Liver (tissue), 9 donors: Measurements from ENCODE around the gene HELZ2. TPM values are rescaled to one million over a fixed set of nuclear protein-coding genes. Genes with fewer than 3 reads are reported as not detected.

Experiments
- DNase-seq: peaks from one replicate; pipeline ENCODE4 v3.0.0-alpha.2; 2017; ENCODE audit warnings: low spot score
- H3K27ac ChIP-seq, 2 donors: one replicate each; pipeline ENCODE4 v1.7.0; 2013; ENCODE audit warnings: inconsistent platforms in 2 of 2, low read length in 2 of 2, control low read depth in 1 of 2, low read depth in 1 of 2, mild to moderate bottlenecking in 1 of 2
- H3K27me3 ChIP-seq, 4 donors: one replicate each; pipeline versions ENCODE4 v1.6.1 to v1.7.0; 2013; ENCODE audit warnings: low read length in 3 of 4, inconsistent platforms in 1 of 4, mild to moderate bottlenecking in 1 of 4, moderate library complexity in 1 of 4; ENCODE audit not compliant: control insufficient read depth in 4 of 4, insufficient read depth in 4 of 4
- H3K36me3 ChIP-seq, 4 donors: one replicate each; pipeline versions ENCODE4 v1.6.1 to v1.7.0; 2013; ENCODE audit warnings: low read length in 3 of 4, mild to moderate bottlenecking in 3 of 4, low read depth in 1 of 4, moderate library complexity in 1 of 4; ENCODE audit not compliant: control insufficient read depth in 4 of 4, insufficient read depth in 3 of 4
- H3K4me1 ChIP-seq, 4 donors: one replicate each; pipeline versions ENCODE4 v1.6.1 to v1.7.0; 2013; ENCODE audit warnings: low read length in 3 of 4, mild to moderate bottlenecking in 3 of 4, moderate library complexity in 1 of 4; ENCODE audit not compliant: control insufficient read depth in 4 of 4, insufficient read depth in 4 of 4
- H3K4me3 ChIP-seq, 3 donors: one replicate each; pipeline versions ENCODE4 v1.6.1 to v1.7.0; 2013; ENCODE audit warnings: low read length in 3 of 3, control low read depth in 1 of 3, low read depth in 1 of 3, mild to moderate bottlenecking in 1 of 3
- H3K9ac ChIP-seq, 2 donors: one replicate each; pipeline ENCODE4 v1.7.0; 2013; ENCODE audit warnings: low read length in 2 of 2, mild to moderate bottlenecking in 2 of 2, moderate library complexity in 2 of 2, control low read depth in 1 of 2, low read depth in 1 of 2
- H3K9me3 ChIP-seq, 4 donors: one replicate each; pipeline versions ENCODE4 v1.6.1 to v1.7.0; 2013; ENCODE audit warnings: low read length in 3 of 4; ENCODE audit not compliant: control insufficient read depth in 4 of 4
- ATF3 ChIP-seq: IDR thresholded peaks from 2 replicates; pipeline ENCODE4 v1.6.1; 2016; ENCODE audit warnings: antibody characterized with exemption
- CTCF ChIP-seq: fragments of 150-350 bp; IDR thresholded peaks from 2 replicates; pipeline ENCODE4 v1.5.1; 2017; ENCODE audit warnings: improper control_type of control experiment, low read depth, low read length; ENCODE audit not compliant: missing input control
- FOXA1 ChIP-seq: IDR thresholded peaks from 2 replicates; pipeline ENCODE4 v1.6.1; 2016; ENCODE audit warnings: antibody characterized with exemption
- FOXA2 ChIP-seq: IDR thresholded peaks from 2 replicates; pipeline ENCODE4 v1.6.1; 2016; ENCODE audit warnings: antibody characterized with exemption
- GABPA ChIP-seq, 2 donors: IDR thresholded peaks in 1 of 2; conservative IDR thresholded peaks in 1 of 2; 2 replicates each; pipeline ENCODE4 v1.6.1; 2016; ENCODE audit warnings: antibody characterized with exemption in 2 of 2, mild to moderate bottlenecking in 1 of 2, moderate library complexity in 1 of 2
- JUND ChIP-seq, 2 donors: IDR thresholded peaks; 2 replicates each; pipeline ENCODE4 v1.6.1; 2016; ENCODE audit warnings: antibody characterized with exemption in 2 of 2
- SP1 ChIP-seq: IDR thresholded peaks from 2 replicates; pipeline ENCODE4 v1.6.1; 2018; ENCODE audit warnings: antibody characterized with exemption, mild to moderate bottlenecking
- TAF1 ChIP-seq: conservative IDR thresholded peaks from 2 replicates; pipeline ENCODE4 v1.6.1; 2016; ENCODE audit warnings: antibody characterized with exemption, mild to moderate bottlenecking
- WGBS: extraction: QIAGEN DNeasy Blood & Tissue Kit; methylation state at CpG from one replicate; pipeline ENCODE4 v1.1.7; 2013; 5-methylcytosine and 5-hydroxymethylcytosine counted together
- polyA plus RNA-seq, 2 donors: library from polyadenylated mRNA; stranded (reverse) in 1 of 2; unstranded in 1 of 2; fragments of 200-250 nt in 1 of 2; fragments of >200 nt in 1 of 2; fragmentation: Nextera tagmentation in 1 of 2; extraction: Ambion mirVana in 1 of 2; gene quantifications; one replicate each; pipeline versions ENCODE4 v1.2.1 to v1.2.3, GENCODE V29; 2013 to 2015
- total RNA-seq, 2 donors: library from RNA; depleted of rRNA; stranded (reverse); fragments of >200 nt; gene quantifications; one replicate each; pipeline ENCODE4 v1.2.3, GENCODE V29; 2014
- TF ChIP-seq, protein P1 (sequence below): IDR thresholded peaks from 2 replicates; pipeline ENCODE4 v1.6.1; 2016; ENCODE audit warnings: antibody characterized with exemption, mild to moderate bottlenecking
- donor health status: healthy.
- donor health status: healthy.
- donor health status: healthy.
- donor health status: healthy.
- donor health status: healthy.

Gene HELZ2
- total and polyA plus RNA-seq, 4 donors: 3.7 to 26.6 (median 15.5) TPM

GRCh38 chr20:63539092-63539430 is 35.0 kb downstream of the HELZ2 start (continued):
- TF ChIP-seq ATF3: no peak

DNA sequence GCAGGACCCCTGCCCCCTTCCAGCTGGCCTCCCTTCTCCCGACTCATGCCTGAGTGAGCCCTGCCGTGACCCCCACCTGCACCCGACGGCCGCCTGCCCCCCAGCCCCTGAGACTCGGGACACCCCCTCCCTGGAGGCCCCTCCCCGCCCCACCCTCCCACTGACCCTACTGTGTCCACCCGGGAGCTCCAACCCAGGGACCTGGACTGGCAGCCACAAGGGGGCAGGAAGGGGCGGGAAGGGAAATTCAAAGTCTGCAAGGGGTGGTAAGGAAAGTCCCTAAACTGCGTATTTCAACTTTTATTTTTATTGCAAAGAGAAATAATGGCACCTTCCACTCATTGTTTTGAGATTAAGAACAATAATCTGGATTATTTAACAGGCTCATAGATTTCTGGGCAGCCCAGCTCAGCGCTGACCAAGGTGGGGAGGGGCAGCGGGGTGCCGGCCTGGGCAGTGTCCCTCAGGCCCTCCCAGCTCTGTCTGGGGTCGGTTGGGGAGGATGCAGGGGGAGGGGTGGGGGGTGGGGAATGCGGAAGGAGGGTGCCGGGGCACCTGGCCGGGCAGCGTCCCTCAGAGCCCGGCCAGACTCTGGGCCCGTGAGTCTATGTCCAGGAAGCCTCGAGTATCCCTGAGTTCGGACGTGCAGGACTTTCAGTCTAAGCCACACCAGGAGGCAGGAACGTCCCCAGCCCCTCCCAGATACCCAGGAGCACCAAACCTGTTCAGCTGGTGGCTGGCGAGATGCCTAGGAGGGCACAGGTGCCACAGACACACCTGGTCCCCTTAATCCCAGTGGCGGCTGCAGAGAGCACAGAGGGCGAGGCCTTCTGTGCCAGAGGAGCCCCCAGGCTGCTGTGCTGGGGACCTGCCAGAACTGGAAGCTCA is 35.6 kb downstream of the HELZ2 start:
- peak overlapping the region in 1 of 2 donors; percentile 17 for H3K27ac ChIP-seq

DNA sequence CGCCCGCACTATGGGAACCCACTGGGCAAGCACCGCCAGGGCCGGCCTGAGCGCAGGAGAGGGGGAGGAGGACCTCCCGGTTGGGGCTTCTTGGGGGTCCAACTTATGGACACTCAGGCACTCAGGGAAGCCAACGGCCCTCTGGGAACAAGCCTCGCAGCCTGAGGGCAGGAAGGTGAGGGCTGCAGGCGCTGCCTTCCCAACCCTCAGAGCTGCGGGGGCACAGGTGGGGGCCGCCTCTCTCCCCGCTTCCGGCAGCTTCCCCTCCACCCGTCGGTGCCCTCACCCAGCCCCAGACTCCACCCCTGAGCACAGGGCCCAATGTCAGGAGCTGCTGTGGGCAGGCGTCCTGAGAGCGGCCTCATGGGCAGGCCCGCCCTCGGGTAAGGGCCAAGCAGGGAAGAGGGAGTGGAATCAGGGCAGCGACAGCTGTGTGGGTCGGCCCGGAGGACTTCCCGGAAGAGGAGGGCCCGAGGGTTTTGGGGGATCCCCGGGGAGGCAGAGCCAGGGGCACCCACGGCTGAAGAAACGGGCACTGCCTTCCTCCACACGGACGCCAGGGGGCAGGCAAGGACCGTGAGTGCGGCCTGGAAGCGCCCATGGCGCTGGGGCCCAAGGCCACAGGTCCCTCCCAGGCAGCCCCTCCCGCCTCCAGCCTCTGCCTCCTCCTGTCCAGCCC is 36.4 kb downstream of the HELZ2 start:
- Histone ChIP-seq H3K9me3 (no peaks in the 10 kb centered on the region), H3K36me3 (no peaks in the 10 kb centered on the region), H3K4me1 (peaks cover 10 to 28% (median 19%) of the 10 kb centered on the region in 4 donors), H3K27me3 (no peaks in the 10 kb centered on the region), H3K9ac (peak overlapping the region in 1 of 2 donors; percentile 56), H3K4me3 (peak overlapping the region in 2 of 3 donors; percentile 33 to 40), H3K27ac (peak overlapping the region; percentile 39 to 63)
- WGBS: 12% methylated on average over 34 of the region's 34 CpGs
- DNase-seq: peak; percentile 83
- TF ChIP-seq, protein P1, sequence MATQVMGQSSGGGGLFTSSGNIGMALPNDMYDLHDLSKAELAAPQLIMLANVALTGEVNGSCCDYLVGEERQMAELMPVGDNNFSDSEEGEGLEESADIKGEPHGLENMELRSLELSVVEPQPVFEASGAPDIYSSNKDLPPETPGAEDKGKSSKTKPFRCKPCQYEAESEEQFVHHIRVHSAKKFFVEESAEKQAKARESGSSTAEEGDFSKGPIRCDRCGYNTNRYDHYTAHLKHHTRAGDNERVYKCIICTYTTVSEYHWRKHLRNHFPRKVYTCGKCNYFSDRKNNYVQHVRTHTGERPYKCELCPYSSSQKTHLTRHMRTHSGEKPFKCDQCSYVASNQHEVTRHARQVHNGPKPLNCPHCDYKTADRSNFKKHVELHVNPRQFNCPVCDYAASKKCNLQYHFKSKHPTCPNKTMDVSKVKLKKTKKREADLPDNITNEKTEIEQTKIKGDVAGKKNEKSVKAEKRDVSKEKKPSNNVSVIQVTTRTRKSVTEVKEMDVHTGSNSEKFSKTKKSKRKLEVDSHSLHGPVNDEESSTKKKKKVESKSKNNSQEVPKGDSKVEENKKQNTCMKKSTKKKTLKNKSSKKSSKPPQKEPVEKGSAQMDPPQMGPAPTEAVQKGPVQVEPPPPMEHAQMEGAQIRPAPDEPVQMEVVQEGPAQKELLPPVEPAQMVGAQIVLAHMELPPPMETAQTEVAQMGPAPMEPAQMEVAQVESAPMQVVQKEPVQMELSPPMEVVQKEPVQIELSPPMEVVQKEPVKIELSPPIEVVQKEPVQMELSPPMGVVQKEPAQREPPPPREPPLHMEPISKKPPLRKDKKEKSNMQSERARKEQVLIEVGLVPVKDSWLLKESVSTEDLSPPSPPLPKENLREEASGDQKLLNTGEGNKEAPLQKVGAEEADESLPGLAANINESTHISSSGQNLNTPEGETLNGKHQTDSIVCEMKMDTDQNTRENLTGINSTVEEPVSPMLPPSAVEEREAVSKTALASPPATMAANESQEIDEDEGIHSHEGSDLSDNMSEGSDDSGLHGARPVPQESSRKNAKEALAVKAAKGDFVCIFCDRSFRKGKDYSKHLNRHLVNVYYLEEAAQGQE: peak; percentile 48
- TF ChIP-seq SP1 (peak; percentile 88), CTCF (peak; percentile 99), GABPA (IDR thresholded peaks at IDR 0.05 in 1 of 2, conservative IDR thresholded peaks at IDR 0.05 in 1 of 2) (peak in 1 of 2 donors; percentile 92), FOXA1 (no peak)

More for the DNA sequence above, 35.6 kb downstream of the HELZ2 start:
- Histone ChIP-seq H3K9ac (no peak overlapping the region), H3K27me3 (no peaks in the 10 kb centered on the region), H3K4me3 (peak overlapping the region in 1 of 3 donors; percentile 33), H3K36me3 (no peaks in the 10 kb centered on the region), H3K4me1 (peaks cover 10 to 28% (median 19%) of the 10 kb centered on the region in 4 donors), H3K9me3 (no peaks in the 10 kb centered on the region)
- TF ChIP-seq TAF1 (no peak), GABPA (IDR thresholded peaks at IDR 0.05 in 1 of 2, conservative IDR thresholded peaks at IDR 0.05 in 1 of 2) (no peak), FOXA1 (no peak), FOXA2 (no peak), CTCF (no peak), SP1 (no peak), JUND (IDR thresholded peaks at IDR 0.05) (no peak)
- TF ChIP-seq, protein P1: no peak
- no peak for DNase-seq
- WGBS: 45% methylated on average over 27 of the region's 27 CpGs
